HG03571 (cell line): Measurements from ENCODE around the gene PTGR3.

Experiments used
- ATAC-seq: cut with Tn5 transposase; IDR thresholded peaks from one replicate; pipeline ENCODE4 v1.9.1; 2021; ENCODE audit not compliant: unreplicated experiment

Gene PTGR3, protein sequence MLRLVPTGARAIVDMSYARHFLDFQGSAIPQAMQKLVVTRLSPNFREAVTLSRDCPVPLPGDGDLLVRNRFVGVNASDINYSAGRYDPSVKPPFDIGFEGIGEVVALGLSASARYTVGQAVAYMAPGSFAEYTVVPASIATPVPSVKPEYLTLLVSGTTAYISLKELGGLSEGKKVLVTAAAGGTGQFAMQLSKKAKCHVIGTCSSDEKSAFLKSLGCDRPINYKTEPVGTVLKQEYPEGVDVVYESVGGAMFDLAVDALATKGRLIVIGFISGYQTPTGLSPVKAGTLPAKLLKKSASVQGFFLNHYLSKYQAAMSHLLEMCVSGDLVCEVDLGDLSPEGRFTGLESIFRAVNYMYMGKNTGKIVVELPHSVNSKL

DNA sequence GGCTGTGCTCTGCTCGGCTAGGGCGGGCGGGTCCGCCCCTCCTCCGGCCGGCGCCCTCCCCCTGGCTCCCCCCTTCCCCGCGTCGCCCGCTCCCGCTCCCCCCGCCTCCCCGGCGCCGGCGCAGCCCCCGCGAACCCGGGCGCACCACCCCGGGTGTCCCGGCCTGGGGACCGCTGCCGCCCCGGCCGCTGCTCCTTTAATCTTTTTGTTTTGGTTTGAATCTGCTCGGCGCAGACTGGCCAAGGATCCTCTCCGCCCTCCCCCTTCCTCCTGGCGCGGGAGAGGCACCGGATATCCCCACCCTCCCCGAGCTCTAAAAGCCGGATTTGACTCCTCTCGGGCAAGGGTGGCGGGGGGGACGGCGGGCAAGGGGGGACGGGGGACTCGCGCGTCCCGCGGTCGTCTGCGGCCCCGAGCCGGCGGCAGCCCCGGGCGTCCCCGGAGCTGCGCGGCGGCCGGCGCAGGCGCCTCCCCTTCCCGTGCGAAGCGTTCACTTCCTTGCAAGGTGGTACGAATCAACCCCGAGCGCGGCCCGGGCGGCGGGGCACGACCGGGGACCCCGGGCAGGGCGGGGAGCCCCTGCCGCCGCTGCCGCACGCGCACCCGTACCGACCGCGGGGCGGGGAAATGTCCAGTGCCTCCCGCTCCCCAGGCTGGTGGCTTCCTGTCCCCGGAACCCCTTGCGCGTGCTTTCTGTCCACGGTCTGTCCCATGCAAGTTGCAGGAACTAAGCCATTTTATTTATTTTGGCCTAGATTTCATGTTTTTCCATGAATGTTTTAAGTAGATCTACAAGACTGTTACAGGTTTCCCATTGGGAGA lies at the start of gene PTGR3:
Gene PTGR3, minus strand, starts transcription at position 11 of the 822 bp plus-strand sequence. CDS start 81 bp downstream, outside the sequence.
- peak; percentile 48 for ATAC-seq

DNA sequence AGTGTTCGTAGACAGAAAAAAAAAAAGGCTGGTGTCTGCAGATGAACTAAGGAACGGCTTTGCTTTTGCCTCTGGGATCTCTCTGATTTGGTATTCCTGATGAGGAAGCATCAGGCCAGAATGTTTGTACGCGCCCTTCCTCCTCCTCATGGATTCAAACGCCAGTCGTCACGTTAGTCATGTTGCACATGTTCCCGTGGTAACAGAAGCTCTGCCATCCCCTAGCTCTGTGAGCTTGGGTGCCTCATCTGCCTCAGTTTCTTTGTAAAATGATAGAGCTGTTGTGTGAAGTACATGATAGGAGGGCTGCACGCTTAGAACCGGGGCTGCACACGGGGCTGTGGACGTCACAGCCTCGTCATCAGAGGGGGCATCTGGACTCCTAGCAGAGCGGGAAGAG lies 48.7 kb upstream of the PTGR3 start:
- ATAC-seq: no peak

DNA sequence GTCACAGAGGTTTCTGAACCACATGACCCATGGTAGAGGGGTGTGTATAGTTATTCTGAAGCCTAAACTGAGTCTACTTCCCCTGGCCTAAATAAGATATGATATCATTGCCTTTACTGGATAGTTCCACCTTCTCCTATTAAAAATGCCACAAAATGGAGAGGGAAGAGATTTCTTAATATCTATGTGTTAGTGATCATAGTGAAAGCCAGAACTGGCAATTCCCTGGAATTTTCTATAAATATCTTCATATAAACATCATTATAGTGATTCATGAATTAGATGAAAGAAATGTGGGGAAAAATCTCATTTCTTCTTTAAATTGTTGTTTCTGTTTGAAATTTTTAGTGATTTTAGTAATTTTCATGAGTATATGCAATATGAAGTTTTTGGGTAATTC lies 47.4 kb upstream of the PTGR3 start:
- no peak for ATAC-seq

DNA sequence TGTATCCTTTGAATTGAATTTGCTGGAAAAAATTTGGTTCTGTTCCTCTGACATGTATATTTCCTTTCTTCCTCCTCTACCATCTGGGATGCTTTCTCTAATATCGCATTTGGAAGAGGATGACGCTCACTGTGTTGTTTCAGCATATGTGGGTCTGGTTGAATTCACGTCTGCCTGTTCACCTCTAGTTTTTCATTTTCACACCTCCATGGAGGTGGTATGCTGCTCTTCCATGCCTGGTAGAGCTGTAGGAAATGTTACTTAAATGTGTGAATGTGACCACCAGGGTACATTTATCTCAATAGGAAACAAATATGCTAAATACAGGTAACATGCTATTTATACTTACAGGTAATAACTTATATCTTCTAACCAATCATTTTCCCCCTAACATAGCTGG lies 46.2 kb upstream of the PTGR3 start:
- ATAC-seq: no peak

DNA sequence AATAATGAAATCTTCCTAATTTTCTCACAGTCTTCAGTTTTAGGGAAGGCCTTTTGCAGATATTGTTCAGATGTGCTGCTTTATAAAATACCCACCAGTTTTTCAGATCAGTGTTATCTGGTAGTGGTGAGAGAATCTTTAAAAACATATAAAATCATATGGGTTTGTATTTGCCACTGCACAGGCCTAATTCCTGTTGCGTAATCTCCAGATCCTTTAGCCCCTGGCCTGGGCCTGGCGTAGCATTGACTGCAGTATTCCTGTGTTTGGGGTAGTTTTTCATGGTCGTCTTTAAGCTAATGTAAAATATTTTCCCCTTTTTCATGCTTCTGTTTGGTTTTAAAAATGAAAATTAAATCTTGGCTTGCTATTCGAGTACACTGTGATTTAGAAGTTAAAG lies 44.8 kb upstream of the PTGR3 start:
- no peak for ATAC-seq

DNA sequence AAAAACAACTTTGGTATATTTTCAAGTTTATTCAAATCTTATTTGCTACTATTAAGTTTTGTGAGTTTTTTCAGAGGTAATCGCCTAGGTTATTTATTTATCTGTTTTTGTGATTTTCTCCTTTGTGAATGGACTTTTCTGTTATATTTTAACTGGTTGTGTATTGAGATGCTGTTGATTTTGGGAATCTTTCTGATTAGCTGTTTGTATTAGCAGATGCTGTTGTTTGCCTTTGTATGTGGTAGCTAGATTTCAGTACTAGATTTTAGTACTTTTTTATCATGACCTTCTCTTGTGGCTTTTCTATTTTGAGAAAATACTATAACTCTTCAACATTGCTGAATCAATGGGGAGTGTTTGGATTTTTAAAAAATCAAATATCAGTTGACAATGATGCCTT lies 44.1 kb upstream of the PTGR3 start:
- ATAC-seq: no peak

DNA sequence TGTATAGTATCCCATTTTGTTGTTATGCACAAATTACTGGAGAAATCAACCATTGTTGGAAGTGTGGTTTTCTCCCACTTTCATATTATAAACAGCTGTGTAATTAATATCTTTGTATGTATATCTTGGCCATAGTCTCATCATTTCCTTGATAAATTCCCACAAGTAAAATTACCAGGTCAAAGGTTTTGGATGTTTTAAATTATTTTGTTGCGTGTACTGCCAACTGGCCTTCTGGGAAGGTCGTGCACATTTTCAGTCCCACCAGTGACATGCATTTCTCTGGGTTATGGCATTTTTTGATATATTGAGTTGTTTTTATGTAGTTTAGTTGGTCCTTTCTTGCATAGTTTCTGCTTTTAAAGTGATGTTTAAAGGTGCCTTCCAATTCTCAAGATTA lies 43.2 kb upstream of the PTGR3 start:
- ATAC-seq: no peak

DNA sequence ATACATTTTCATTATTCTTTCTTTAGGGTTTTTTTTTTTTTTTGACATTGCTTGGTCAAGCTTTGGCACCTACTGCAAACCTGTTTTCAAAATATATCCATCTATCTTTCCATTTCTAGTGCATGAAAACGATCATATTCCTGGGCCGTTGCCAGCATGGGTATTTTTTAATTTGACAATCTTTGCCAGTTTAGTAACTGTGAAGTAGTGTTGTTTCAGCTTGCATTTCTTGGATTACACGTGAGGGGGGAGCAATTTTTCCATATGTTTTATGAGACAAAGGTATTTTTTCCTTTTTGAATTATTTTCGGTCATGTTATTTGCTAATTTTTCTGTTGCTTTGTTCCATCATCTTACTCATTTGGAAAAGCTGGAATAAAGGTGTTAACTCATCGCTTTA lies 42.5 kb upstream of the PTGR3 start:
- ATAC-seq: no peak

DNA sequence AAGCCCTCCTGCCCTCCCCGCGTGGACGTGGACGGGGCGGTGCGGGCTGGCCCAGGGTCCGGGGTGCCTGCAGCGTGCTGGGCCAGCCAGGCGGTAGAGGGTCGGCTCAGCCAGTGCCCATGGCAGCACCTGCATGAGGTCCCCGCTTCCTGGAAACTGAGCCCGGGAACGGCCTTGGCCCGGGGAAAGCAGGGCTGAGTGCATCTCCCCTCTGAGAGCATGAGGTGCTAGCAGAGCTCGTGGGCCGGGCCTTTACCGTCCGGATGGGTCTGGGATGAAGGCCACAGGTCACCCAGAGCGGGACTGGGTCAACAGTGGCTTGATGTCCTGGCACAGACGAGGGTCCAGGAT lies 41.5 kb upstream of the PTGR3 start:
- ATAC-seq: no peak

DNA sequence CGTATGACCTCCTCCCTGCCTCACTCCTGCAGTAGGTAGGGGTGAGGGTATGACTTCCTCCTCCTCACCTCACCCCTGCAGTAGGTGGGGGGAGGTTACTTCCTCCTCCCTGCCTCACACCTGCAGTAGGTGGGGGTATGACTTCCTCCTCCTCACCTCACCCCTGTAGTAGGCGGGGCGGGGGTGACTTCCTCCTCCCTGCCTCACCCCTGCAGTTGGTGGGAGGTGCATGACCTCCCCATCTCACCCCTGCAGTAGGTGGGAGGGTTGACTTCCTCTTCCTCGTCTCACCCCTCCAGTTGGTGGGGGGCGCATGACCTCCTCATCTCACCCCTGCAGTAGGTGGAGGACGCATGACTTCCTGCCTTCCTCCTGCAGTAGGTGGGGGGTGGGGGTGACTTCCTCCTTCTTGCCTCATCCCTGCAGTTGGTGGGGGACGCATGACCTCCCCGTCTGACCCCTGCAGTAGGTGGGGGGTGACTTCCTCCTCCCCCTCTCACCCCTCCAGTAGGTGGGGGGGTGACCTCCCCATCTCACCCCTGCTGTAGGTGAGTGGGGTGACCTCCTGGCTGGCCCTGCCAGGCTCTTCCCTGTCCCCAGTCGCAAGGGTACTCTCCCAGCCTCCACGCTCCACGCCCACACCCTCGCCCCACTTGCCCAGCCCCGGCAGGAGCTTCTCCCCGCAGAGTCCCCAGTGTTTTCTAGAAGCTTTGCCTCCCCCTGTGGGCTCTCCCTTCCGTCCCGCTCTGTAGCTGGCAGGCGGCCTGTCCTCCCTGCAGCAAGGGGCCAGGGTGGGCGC lies 40.9 kb upstream of the PTGR3 start:
- no peak for ATAC-seq

DNA sequence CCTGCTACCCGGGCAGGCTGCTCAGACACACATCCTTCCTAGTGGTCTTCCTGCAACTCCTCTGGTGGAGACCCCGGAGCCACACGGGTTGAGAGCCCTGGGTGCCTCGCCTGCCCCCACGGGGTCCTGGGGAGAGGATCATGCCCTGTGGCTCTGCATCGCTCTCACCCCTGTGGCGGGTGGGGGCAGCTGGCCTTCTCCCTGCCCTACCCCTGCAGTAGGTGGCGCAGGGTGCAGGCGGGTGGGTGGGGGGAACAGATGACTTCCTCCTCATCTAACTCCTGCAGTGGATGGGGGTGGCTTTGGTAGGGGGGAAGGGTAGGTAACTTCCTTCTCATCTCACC lies 40.2 kb upstream of the PTGR3 start:
- ATAC-seq: no peak

DNA sequence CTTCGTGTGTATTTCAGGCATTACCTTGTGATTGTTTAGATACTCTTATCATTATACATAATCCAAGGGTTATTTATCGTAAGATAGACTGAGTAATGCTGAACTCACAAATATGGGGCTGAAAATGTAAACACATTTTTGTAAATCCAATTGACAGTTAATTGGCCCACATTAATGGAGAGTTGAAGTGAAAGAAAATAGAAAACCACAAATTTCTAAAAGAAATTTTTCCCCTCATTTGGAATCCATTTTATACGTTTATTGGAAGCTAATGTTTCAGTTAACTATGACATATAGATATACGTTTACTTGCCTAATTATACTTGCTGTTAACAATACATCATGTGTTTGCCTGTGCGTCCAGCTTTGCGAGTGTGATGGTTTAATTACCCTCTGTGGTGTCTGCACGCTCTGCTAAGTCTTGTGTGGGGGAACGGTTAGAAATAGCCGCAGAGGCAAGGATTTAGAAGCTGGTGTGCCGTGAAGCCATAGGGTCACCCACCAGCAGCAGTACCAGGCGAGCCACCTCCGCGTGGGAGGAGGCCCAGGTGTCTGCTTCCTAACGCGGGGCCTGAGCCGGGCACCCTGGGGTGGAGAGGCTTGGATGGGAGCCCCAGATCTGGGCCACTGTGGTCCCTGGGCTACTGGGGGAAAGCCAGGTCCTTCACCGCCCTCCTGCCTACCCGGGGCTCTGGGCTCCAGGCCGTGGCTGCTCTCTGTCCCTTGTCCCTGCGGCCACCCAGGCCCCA lies 39.7 kb upstream of the PTGR3 start:
- no peak for ATAC-seq

DNA sequence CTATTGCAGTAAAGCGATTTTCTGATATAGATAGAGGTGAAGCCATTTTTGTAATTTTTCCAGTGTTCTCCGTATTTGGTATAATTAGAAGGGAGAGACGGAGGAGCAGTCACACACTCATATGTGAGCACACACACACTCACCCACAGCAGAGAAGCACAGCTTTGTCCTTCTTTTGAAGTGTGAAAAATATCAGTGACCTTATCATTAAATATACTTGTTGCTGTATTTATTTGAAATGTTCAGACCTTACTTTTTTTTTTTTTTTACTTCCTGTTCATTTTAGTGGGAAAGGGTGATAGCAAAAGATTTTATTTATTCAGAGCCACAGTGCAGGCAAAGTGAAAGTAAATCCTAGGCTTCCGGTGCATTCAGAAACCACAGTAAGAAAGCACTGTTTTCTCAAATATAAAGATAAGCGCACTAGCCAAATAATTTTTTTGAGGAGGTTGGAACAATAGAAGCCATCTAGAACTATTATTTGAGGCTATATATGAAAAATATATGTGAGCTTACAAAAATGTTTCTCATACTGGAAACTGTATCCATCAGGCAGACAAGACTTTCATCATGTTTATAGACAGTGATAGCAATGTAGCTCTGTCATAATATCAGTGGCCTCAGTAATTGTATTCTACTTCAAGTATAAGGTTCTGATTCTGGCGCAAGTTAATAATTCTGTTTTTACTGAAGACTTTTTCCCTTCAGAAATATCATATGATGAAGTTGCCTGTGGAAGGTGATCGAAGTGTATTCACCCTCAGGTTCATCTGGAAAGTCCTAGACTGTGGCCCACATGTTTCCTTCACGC lies 38.9 kb upstream of the PTGR3 start:
- ATAC-seq: peak; percentile 53

DNA sequence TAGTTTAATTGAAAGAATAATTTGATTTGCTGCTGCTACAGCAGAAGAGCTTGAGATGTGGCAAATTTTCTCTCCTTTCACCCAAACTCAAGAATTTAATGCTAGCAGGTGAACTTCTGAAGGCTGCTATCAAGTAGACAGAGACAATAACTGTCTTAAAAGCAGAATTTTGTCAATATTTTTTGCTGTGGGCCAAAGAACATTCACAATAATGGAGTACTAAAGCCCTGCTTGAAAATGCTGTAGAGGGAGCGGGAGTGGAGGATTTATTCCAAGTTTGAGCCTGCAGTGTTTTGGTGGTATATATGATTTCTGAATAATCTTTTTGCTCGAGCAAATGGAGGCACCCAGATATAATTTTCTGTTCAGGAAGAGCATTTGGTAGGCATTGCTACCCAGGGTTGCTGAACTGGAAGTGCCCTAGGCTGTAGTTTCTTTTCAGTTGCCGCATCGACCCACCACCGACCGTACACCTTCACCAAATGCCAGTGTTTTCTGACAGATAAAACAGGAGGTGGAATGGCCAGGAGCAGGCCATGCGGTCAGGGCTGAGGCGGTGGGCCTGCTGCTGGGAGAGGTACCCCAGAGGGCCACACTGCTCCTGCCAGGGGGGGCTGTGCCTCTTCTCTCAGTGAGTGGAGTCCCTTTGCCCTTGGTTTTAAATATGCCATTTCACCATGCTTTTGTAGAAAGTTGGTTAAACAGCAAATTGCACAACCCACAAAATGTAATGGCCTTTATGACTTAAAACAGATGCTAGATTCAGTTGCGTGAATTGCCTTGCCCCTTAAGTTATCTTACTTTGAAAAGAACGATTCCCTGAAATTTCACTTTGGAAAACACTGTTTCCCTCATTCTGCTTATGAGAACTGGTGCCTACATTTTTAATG lies 38.0 kb upstream of the PTGR3 start:
- no peak for ATAC-seq

DNA sequence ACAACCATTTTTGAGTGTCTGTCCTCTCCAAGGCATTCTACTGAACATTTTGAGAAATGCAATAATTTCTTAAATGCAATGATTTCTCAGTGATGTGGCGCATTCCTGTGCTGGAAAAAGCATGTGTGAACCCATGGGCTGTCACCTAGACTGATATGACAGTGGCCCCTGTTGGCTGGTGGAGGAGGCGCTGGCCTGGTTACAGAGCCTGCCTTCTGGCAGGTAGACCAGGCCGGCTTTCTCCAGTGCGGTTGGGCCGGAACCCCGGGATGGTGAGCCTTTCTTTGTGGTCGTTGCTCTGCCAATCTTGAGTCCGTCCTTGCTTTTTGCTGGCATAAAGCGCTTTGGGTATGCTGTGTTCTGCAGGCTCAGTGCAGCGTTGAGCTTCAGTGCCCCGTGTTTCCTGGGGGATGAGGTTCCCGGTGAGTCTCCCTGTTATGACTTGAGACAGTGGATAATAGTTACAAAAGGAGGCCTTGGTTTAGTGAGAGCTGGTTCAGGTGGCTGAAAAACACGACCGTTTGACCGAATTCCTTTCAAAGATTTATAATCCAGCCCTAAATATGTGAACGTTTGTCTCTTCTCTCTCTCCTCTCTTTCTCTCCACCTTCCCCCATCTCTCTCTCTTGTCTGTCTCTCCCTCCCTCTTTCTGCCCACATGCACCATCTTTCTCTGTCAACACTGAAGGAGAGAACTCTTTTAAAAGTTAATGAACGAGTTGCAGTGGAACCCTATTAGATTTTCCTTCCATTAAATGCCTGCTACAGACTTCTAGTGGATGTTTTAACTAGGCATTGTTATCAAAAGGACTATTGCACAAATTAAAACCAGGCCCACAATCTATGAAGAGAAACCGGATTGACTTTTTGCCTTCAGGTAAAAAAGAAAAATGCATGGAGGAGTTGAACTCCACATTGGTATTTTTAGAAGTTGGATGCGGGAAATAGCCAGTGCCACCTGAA lies 35.7 kb upstream of the PTGR3 start:
- no peak for ATAC-seq

DNA sequence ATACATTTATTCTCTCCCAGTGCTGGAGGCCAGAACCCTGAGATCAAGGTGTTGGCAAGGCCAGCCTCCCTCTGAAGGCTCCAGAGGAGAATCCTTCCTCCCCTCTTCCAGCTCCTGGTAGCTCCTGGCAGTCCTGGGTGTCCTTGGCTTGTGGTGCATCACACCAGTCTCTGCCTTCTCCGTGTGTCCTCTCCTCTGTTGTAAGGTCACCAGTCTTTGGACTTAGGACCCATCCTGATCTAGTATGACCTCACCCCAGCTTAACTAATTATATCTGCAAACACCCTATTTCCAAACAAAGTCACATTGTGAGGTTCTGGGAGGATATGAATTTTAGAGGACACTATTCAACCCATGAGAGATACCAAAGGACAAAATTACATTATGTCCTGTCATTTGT lies 32.8 kb upstream of the PTGR3 start:
- ATAC-seq: no peak

DNA sequence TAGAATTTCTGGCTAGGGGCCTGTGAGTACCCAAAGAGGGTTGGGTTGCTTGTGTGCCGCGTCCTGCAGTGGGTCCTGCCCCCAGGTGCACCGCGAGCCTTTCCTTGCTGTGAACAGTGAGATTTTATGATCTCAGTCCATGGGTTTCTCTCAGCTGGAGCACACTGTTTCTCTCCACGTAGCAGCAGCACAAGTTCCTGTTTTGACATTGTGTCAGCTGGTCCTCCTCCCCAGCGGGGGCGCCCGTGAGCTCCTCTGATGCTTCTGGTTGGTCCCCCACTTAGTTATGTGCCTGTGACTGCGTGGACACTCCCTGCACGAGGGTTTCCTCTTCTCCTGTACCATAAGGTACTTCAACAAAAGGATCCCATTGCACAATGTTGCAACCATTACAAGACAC lies 31.5 kb upstream of the PTGR3 start:
- no peak for ATAC-seq

DNA sequence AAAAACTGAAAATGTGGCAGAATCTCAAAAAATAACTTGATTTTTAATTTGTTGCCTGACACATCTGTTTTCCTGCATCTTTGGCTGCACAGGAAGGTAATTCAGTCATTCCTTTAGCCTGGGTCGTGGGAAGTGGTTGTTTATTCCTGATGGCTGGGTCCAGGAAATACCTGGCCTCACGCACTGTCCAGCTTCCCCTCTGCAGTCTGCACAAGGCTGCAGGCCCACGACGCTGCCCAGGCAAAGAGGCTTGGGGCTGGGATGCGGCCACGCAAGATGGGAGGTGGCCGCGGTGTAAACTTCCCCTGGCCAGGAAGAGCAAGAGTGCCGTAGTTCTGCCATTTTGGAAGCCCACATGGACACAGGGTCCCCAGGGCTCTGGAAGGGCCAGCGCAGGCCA lies 29.8 kb upstream of the PTGR3 start:
- ATAC-seq: no peak
